Smooth muscle cell (in vitro differentiated cells): ENCODE results near the gene MPZL1. TPM values are rescaled to one million over a fixed set of nuclear protein-coding genes. Genes with fewer than 3 reads are reported as not detected.

Experiments used
- DNase-seq: peaks from one replicate; lab custom pipeline; 2025; ENCODE audit not compliant: unreplicated experiment; lab: John Stamatoyannopoulos, UW
- H2AFZ ChIP-seq: fragments of 200-600 bp; sonication (generic); 2 replicates; pipeline ENCODE4 v1.6.0; 2016; ENCODE audit warnings: antibody characterized with exemption, low read depth, mild to moderate bottlenecking
- H3F3A ChIP-seq: fragments of 200-600 bp; sonication (generic); 2 replicates; pipeline ENCODE4 v1.6.0; 2017; ENCODE audit warnings: antibody characterized with exemption, low read depth
- H3K27ac ChIP-seq: fragments of 200-600 bp; sonication (generic); 2 replicates; pipeline ENCODE4 v1.5.1; 2016; ENCODE audit warnings: low read depth, mild to moderate bottlenecking
- H3K27me3 ChIP-seq: fragments of 200-600 bp; sonication (generic); 2 replicates; pipeline ENCODE4 v1.6.1; 2016; ENCODE audit warnings: low read depth, mild to moderate bottlenecking
- H3K36me3 ChIP-seq: fragments of 200-600 bp; sonication (generic); 2 replicates; pipeline ENCODE4 v1.5.1; 2016; ENCODE audit warnings: low read depth
- H3K4me1 ChIP-seq: fragments of 200-600 bp; sonication (generic); 2 replicates; pipeline ENCODE4 v1.5.1; 2016; ENCODE audit warnings: low read depth
- H3K4me2 ChIP-seq: fragments of 200-600 bp; sonication (generic); 2 replicates; pipeline ENCODE4 v1.6.0; 2016; ENCODE audit warnings: mild to moderate bottlenecking
- H3K4me3 ChIP-seq: fragments of 200-600 bp; sonication (generic); 2 replicates; pipeline ENCODE4 v1.5.1; 2016; ENCODE audit warnings: mild to moderate bottlenecking
- H3K79me2 ChIP-seq: fragments of 200-600 bp; sonication (generic); 2 replicates; pipeline ENCODE4 v1.6.0; 2016; ENCODE audit warnings: low read depth, mild to moderate bottlenecking
- H3K9ac ChIP-seq: fragments of 200-600 bp; sonication (generic); 2 replicates; pipeline ENCODE4 v1.6.0; 2016; ENCODE audit warnings: low read depth
- H3K9me3 ChIP-seq: fragments of 200-600 bp; sonication (generic); replicated peaks from 2 replicates; pipeline ENCODE4 v1.5.1; 2016; ENCODE audit warnings: low read depth
- H4K20me1 ChIP-seq: fragments of 200-600 bp; sonication (generic); 2 replicates; pipeline ENCODE4 v1.6.0; 2016; ENCODE audit warnings: low read depth
- WGBS: methylation state at CpG from one replicate; pipeline ENCODE4 v1.1.7; 2016; ENCODE audit warnings: low lambda C conversion rate; 5-methylcytosine and 5-hydroxymethylcytosine counted together
- polyA plus RNA-seq: library from polyadenylated mRNA; unstranded; fragments of >200 nt; fragmentation: Nextera tagmentation; extraction: Ambion mirVana; gene quantifications from 2 replicates; pipeline ENCODE4 v1.2.1, GENCODE V29; 2016
- total RNA-seq: library from RNA; depleted of rRNA; stranded (reverse); fragments of >200 nt; gene quantifications from 2 replicates; pipeline ENCODE4 v1.2.3, GENCODE V29; 2014
- TF ChIP-seq, protein P1 (sequence below): fragments of 200-600 bp; sonication (generic); IDR thresholded peaks from 2 replicates; pipeline ENCODE4 v1.5.1; 2017; ENCODE audit warnings: borderline replicate concordance, mild to moderate bottlenecking, antibody characterized with exemption; ENCODE audit not compliant: insufficient read depth, poor library complexity, severe bottlenecking

The MPZL1 gene
- total and polyA plus RNA-seq, 2 experiments from 2014 or later: 250 to 276 TPM

DNA sequence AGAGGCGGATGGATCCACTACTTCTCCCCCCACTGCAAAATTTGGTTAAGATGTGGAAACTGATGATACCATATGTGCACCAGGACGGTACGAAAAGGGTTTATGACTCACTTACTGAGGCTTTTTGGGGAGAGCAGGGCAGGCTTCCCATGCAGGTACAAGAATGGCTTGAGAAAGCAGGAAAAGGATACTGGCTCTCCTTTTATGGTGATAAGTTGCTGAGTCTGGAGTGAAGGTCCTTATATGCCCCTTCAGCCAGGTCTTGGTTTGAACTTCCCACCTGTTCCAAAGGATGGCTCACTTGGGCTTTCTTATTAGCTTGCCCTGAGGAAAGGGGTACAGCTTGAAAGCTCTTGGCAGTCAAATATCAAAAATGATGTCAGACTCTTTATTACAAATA lies 23.1 kb downstream of the MPZL1 start:
- no peak overlapping the region for H3K9ac ChIP-seq
- no peaks in the 10 kb centered on the region for H3K27me3 ChIP-seq
- DNase-seq: no peak
- H4K20me1 ChIP-seq: peaks cover 100% of the 10 kb centered on the region
- peaks cover 100% of the 10 kb centered on the region for H3K79me2 ChIP-seq
- peaks cover 14% of the 10 kb centered on the region for H3K4me1 ChIP-seq
- H3K36me3 ChIP-seq: no peaks in the 10 kb centered on the region
- H3K4me3 ChIP-seq: no peak overlapping the region
- no peak overlapping the region for H2AFZ ChIP-seq
- no peak overlapping the region for H3K27ac ChIP-seq
- TF ChIP-seq, protein P1, sequence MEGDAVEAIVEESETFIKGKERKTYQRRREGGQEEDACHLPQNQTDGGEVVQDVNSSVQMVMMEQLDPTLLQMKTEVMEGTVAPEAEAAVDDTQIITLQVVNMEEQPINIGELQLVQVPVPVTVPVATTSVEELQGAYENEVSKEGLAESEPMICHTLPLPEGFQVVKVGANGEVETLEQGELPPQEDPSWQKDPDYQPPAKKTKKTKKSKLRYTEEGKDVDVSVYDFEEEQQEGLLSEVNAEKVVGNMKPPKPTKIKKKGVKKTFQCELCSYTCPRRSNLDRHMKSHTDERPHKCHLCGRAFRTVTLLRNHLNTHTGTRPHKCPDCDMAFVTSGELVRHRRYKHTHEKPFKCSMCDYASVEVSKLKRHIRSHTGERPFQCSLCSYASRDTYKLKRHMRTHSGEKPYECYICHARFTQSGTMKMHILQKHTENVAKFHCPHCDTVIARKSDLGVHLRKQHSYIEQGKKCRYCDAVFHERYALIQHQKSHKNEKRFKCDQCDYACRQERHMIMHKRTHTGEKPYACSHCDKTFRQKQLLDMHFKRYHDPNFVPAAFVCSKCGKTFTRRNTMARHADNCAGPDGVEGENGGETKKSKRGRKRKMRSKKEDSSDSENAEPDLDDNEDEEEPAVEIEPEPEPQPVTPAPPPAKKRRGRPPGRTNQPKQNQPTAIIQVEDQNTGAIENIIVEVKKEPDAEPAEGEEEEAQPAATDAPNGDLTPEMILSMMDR: no peak
- H3K9me3 ChIP-seq: no peaks in the 10 kb centered on the region
- H3K4me2 ChIP-seq: no peak overlapping the region
- WGBS: 73% methylated on average over 3 of the region's 3 CpGs
- H3F3A ChIP-seq: peaks cover 6% of the 10 kb centered on the region

DNA sequence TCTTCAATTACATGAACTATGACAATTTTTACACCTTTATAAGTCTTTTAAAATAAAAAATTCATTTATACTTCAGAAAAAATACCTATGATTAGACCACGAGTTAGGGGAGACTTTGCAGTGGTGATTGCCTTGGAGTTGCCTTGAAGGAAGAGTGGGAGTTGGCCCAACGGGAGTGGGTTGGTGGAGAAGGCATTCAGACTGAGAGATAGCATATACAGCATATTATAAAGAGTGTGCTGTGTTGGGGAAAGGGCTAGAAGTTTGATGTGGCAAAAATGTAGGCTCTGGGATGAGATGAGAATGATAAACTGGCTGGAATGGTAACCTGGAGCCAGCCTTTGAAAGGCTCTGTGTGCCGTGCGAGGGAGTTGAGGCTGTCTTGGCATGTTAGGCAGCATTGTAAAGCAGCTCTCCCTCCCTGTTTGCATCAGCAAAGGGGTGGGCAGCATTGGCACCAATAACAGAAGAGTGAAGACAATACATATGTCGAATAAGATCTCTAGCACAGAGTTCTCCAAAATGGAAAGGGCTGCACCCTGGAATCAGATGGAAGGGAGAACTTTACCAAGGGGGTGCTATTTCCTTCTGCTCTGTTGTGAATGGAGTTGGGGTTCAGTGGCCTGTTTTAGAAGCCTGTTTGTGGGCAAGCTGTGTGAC lies 24.4 kb downstream of the MPZL1 start:
- H3K9me3 ChIP-seq: no peaks in the 10 kb centered on the region
- H3K4me3 ChIP-seq: no peak overlapping the region
- TF ChIP-seq, protein P1: no peak
- H3K36me3 ChIP-seq: no peaks in the 10 kb centered on the region
- no peak overlapping the region for H3K4me2 ChIP-seq
- 68% methylated on average over 5 of the region's 5 CpGs for WGBS
- H3F3A ChIP-seq: no peaks in the 10 kb centered on the region
- no peak overlapping the region for H2AFZ ChIP-seq
- peaks cover 14% of the 10 kb centered on the region for H3K4me1 ChIP-seq
- H3K9ac ChIP-seq: no peak overlapping the region
- H3K79me2 ChIP-seq: peaks cover 100% of the 10 kb centered on the region
- no peak overlapping the region for H3K27ac ChIP-seq
- H4K20me1 ChIP-seq: peaks cover 100% of the 10 kb centered on the region
- no peaks in the 10 kb centered on the region for H3K27me3 ChIP-seq
- DNase-seq: no peak

DNA sequence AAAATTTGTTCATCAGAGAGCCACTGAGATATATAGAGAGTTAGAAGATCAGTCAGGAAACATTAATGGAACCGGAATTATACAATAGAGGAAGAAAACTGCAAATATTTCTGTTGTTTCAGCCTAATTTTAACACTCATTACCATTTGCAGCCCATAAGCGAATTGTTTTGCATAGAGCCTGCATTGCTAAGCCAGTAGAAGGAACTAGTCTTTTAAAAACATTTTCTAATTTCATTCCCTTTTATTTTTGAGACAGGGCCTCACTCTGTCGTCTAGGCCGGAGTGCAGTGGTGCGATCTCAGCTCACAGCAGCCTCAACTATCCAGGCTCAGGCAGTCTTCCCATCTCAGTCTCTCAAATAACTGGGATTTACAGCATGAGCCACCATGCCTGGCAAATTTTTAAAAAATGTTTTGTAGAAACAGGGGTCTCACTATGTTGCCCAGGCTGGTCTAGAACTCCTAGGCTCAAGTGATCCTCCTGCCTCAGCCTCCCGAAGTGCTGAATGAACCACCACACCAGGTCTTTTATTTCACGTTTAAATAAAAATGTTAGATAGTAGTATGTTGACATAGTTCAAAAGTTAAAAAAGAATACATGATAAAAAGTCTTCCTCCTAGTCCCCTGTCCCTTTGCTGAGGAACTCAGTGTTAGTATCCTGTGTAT lies 25.3 kb downstream of the MPZL1 start:
- H3K4me3 ChIP-seq: no peak overlapping the region
- no peaks in the 10 kb centered on the region for H3K9me3 ChIP-seq
- peak overlapping the region; percentile 40 for H3K27ac ChIP-seq
- H3K27me3 ChIP-seq: no peaks in the 10 kb centered on the region
- H3K4me1 ChIP-seq: peaks cover 10% of the 10 kb centered on the region
- peaks cover 100% of the 10 kb centered on the region for H4K20me1 ChIP-seq
- TF ChIP-seq, protein P1: no peak
- peaks cover 100% of the 10 kb centered on the region for H3K79me2 ChIP-seq
- 89% methylated on average over 7 of the region's 7 CpGs for WGBS
- H3F3A ChIP-seq: no peaks in the 10 kb centered on the region
- no peaks in the 10 kb centered on the region for H3K36me3 ChIP-seq
- DNase-seq: no peak
- no peak overlapping the region for H3K4me2 ChIP-seq
- H3K9ac ChIP-seq: no peak overlapping the region
- no peak overlapping the region for H2AFZ ChIP-seq
